ENCODE data around the gene IFT80. TPM values are rescaled to one million over a fixed set of nuclear protein-coding genes. Genes with fewer than 3 reads are reported as not detected.

IFT80 gene
- total RNA-seq, 1 experiment from 2014 or later, result 26.3 TPM

GRCh38 chr3:160296591-160296990 lies 102.4 kb downstream of the IFT80 start:
- BruUV-seq (replicated peaks), result no TSS peak
- no peak for ATAC-seq
- Histone ChIP-seq H3K4me3 (replicated peaks in 1 of 2; ENCODE audit: low read depth in 1 of 2, low read length in 2 of 2) (no peak overlapping the region), H3K4me1 (ENCODE audit: control insufficient read depth in 1 of 2, insufficient read depth in 2 of 2, low read length in 2 of 2) (no peaks in the 10 kb centered on the region), H3K27ac (ENCODE audit: low read depth, low read length) (no peak overlapping the region), H3K79me2 (ENCODE audit: insufficient read depth, low read length) (no peaks in the 10 kb centered on the region), H3K9me3 (ENCODE audit: control insufficient read depth in 1 of 2, insufficient read depth in 1 of 2, low read depth in 1 of 2, low read length in 2 of 2) (no peaks in the 10 kb centered on the region), H3K9ac (ENCODE audit: low read length) (no peak overlapping the region), H3K27me3 (ENCODE audit: insufficient read depth, low read length) (no peaks in the 10 kb centered on the region), H2AFZ (ENCODE audit: low read depth, low read length, poor library complexity, severe bottlenecking) (no peak overlapping the region), H3K9me2 (ENCODE audit: insufficient read depth) (no peaks in the 10 kb centered on the region), H3K36me3 (ENCODE audit: control insufficient read depth in 1 of 2, insufficient read depth in 2 of 2, low read length in 2 of 2) (no peaks in the 10 kb centered on the region), H4K20me1 (ENCODE audit: insufficient read depth) (no peaks in the 10 kb centered on the region), H3K4me2 (ENCODE audit: low read length) (no peak overlapping the region)
- ChIA-PET RAD21 (ENCODE audit: low non-redundant PET in 1 of 2, low total read pairs in 2 of 2, uncharacterized antibody in 2 of 2, unreplicated experiment in 2 of 2) (no interaction called here), CTCF (no interaction called here), POLR2A (no interaction called here)
- DNase-seq (ENCODE audit: low read depth, low spot score), result no peak
- TF ChIP-seq ZBTB33 (IDR thresholded peaks at IDR 0.05; ENCODE audit: extremely low read depth, insufficient replicate concordance, low read length) (no peak), SRF (IDR thresholded peaks at IDR 0.05; ENCODE audit: low read depth) (no peak), YY1 (IDR thresholded peaks at IDR 0.05; ENCODE audit: extremely low read depth, insufficient replicate concordance, low read depth, low read length) (no peak), ATF3 (IDR thresholded peaks at IDR 0.05) (no peak), CTCF (IDR thresholded peaks at IDR 0.05 in 2 of 3, conservative IDR thresholded peaks at IDR 0.05 in 1 of 3; ENCODE audit: borderline replicate concordance in 1 of 3, insufficient read depth in 1 of 3, low read depth in 2 of 3, low read length in 2 of 3) (no peak), ELF1 (IDR thresholded peaks at IDR 0.05; ENCODE audit: borderline replicate concordance, low read depth) (no peak), ZFX (IDR thresholded peaks at IDR 0.05) (no peak), EZH2 (IDR thresholded peaks at IDR 0.05) (no peak), EGR1 (IDR thresholded peaks at IDR 0.05; ENCODE audit: low read depth) (no peak), FOSL1 (IDR thresholded peaks at IDR 0.05; ENCODE audit: low read depth) (no peak), JUND (IDR thresholded peaks at IDR 0.05) (no peak), SIN3A (IDR thresholded peaks at IDR 0.05; ENCODE audit: low read depth) (no peak), CBX3 (IDR thresholded peaks at IDR 0.05; ENCODE audit: low read depth) (no peak), SP1 (IDR thresholded peaks at IDR 0.05; ENCODE audit: low read depth) (no peak), RAD21 (IDR thresholded peaks at IDR 0.05; ENCODE audit: low read depth) (no peak), EZH2phosphoT487 (IDR thresholded peaks at IDR 0.05; ENCODE audit: borderline replicate concordance) (no peak), POLR2AphosphoS5 (IDR thresholded peaks at IDR 0.05; ENCODE audit: low read depth, low read length) (no peak), CEBPB (IDR thresholded peaks at IDR 0.05; ENCODE audit: low read depth) (no peak), REST (IDR thresholded peaks at IDR 0.05; ENCODE audit: low read depth) (no peak)
- TF ChIP-seq, protein P1, sequence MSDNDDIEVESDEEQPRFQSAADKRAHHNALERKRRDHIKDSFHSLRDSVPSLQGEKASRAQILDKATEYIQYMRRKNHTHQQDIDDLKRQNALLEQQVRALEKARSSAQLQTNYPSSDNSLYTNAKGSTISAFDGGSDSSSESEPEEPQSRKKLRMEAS (IDR thresholded peaks at IDR 0.05), result no peak
- intact Hi-C loops (cut with micrococcal nuclease), result no loop called here

Measured in HCT116 (cell line).